Body of pancreas (tissue), 4 donors: Measurements from ENCODE around the gene ATG4B.

Source experiments
- POLR2A ChIP-seq, 3 donors: fragments of 450-650 bp; IDR thresholded peaks; one replicate each; pipeline ENCODE4 v1.6.1; 2016; ENCODE audit warnings: antibody characterized with exemption in 3 of 3, mild to moderate bottlenecking in 2 of 3
- TF ChIP-seq, protein P1 (sequence below), 7 experiments: fragments of 450-650 bp in 4 of 7; fragments of 200-600 bp in 3 of 7; sonication (generic) in 3 of 7; IDR thresholded peaks; one replicate each; pipeline ENCODE4 v1.5.1; 2016 to 2019; ENCODE audit warnings: antibody characterized with exemption in 7 of 7

DNA sequence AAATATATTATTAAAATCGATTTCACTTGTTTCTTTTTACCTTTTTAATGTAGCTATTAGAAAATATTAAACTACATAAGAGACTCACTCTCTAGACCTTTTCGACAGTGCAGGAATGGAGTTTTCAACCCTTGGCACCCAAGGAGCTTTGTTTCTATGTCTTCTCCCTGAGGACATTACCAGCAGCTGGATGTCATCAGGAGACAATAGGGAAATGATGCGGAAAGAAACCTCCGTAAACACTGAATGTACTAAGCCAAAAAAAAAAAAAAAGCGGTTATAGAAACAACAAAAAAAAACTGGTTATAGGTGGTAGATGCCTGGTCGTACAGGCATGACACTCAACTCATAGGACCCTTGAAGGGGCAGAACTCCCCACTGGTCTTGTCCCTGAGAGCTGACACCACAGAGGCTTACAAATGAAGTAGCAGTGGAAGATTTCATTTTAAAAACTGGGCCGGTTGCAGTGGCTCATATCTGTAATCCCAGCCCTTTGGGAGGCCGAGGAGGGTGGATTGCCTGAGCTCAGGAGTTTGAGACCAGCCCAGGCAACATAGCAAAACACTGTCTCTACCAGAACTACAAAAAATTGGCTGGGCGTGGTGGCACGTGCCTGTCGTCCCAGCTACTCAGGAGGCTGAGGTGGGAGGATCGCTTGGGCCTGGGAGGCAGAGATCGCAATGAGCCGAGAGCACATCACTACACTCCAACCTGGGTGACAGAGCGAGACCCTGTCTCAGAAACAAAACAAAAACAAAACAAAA is 24.3 kb upstream of the ATG4B start:
- no peak for TF ChIP-seq POLR2A (IDR thresholded peaks at IDR 0.05)
- TF ChIP-seq, protein P1, sequence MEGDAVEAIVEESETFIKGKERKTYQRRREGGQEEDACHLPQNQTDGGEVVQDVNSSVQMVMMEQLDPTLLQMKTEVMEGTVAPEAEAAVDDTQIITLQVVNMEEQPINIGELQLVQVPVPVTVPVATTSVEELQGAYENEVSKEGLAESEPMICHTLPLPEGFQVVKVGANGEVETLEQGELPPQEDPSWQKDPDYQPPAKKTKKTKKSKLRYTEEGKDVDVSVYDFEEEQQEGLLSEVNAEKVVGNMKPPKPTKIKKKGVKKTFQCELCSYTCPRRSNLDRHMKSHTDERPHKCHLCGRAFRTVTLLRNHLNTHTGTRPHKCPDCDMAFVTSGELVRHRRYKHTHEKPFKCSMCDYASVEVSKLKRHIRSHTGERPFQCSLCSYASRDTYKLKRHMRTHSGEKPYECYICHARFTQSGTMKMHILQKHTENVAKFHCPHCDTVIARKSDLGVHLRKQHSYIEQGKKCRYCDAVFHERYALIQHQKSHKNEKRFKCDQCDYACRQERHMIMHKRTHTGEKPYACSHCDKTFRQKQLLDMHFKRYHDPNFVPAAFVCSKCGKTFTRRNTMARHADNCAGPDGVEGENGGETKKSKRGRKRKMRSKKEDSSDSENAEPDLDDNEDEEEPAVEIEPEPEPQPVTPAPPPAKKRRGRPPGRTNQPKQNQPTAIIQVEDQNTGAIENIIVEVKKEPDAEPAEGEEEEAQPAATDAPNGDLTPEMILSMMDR (IDR thresholded peaks at IDR 0.05) = no peak
